A673 (cell line): ENCODE data around the gene TEX48. TPM values are rescaled to one million over a fixed set of nuclear protein-coding genes. Genes with fewer than 3 reads are reported as not detected.

Experiments
- BruUV-seq: library from RNA; stranded (reverse); fragments of 400-500 nt; replicated peaks from 2 replicates; lab custom pipeline; 2021; lab: Mats Ljungman, UMichigan
- CTCF ChIA-PET: fragments of 300-600 bp; sonication (Branson Sonifier 250); formaldehyde crosslinking; loops from one replicate; lab custom pipeline; 2022; ENCODE audit warnings: antibody characterized with exemption; lab: Charles Lee
- POLR2A ChIA-PET: fragments of 300-600 bp; sonication (Branson Sonifier 250); formaldehyde crosslinking; loops from one replicate; lab custom pipeline; 2022; ENCODE audit warnings: antibody characterized with exemption; ENCODE audit not compliant: low non-redundant PET; lab: Charles Lee
- DNase-seq: peaks from one replicate; pipeline ENCODE4 v3.0.0-alpha.2; 2015; ENCODE audit warnings: low spot score
- H3K27ac ChIP-seq: fragments of 200-600 bp; sonication (generic); 2 replicates; pipeline ENCODE4 v1.5.1; 2016; ENCODE audit warnings: mixed run types, low read depth, mild to moderate bottlenecking, mixed read lengths, antibody characterized with exemption, low read length; ENCODE audit not compliant: poor library complexity, severe bottlenecking
- H3K27me3 ChIP-seq: fragments of 200-600 bp; sonication (generic); replicated peaks from 2 replicates; pipeline ENCODE4 v1.6.1; 2017; ENCODE audit warnings: mixed run types, low read depth, mild to moderate bottlenecking, mixed read lengths, antibody characterized with exemption, low read length; ENCODE audit not compliant: insufficient read depth, poor library complexity
- H3K36me3 ChIP-seq: fragments of 200-600 bp; sonication (generic); 2 replicates; pipeline ENCODE4 v1.6.1; 2016; ENCODE audit warnings: mixed run types, mild to moderate bottlenecking, mixed read lengths, antibody characterized with exemption, low read length; ENCODE audit not compliant: insufficient read depth, poor library complexity, severe bottlenecking
- H3K4me1 ChIP-seq: fragments of 200-600 bp; sonication (generic); 2 replicates; pipeline ENCODE4 v1.6.1; 2017; ENCODE audit warnings: mixed run types, mild to moderate bottlenecking, mixed read lengths, antibody characterized with exemption, low read length; ENCODE audit not compliant: insufficient read depth, poor library complexity, severe bottlenecking
- H3K4me3 ChIP-seq: fragments of 200-600 bp; sonication (generic); 2 replicates; pipeline ENCODE4 v1.5.1; 2016; ENCODE audit warnings: low read depth, mixed run types, mild to moderate bottlenecking, mixed read lengths, low read length; ENCODE audit not compliant: poor library complexity, severe bottlenecking
- H3K9me3 ChIP-seq: fragments of 200-600 bp; sonication (generic); 2 replicates; pipeline ENCODE4 v1.6.1; 2016; ENCODE audit warnings: mixed run types, low read depth, mild to moderate bottlenecking, mixed read lengths, antibody characterized with exemption, low read length; ENCODE audit not compliant: poor library complexity, severe bottlenecking
- EZH2 ChIP-seq: fragments of 200-600 bp; sonication (generic); IDR thresholded peaks from 2 replicates; pipeline ENCODE4 v1.6.1; 2017; ENCODE audit warnings: borderline replicate concordance, low read depth, mild to moderate bottlenecking, mixed read lengths, antibody characterized with exemption, low read length; ENCODE audit not compliant: poor library complexity, severe bottlenecking
- intact Hi-C: fragments of 100-400 bp; cut with micrococcal nuclease; formaldehyde crosslinking; loops from one replicate; pipeline ENCODE4 v1.10.0; 2022; ENCODE audit not compliant: unreplicated experiment
- total RNA-seq: library from RNA; stranded (reverse); gene quantifications from 2 replicates; pipeline ENCODE4 v1.2.3, GENCODE V29; 2021
- TF ChIP-seq, protein P1 (sequence below): fragments of 300-800, 200-600 bp; sonication (generic); conservative IDR thresholded peaks from 2 replicates; pipeline ENCODE4 v1.5.1; 2017; ENCODE audit warnings: low read depth, mild to moderate bottlenecking, antibody characterized with exemption, low read length, moderate library complexity, mixed read lengths

TEX48 gene
- total RNA-seq, 1 experiment from 2014 or later, result not detected

DNA sequence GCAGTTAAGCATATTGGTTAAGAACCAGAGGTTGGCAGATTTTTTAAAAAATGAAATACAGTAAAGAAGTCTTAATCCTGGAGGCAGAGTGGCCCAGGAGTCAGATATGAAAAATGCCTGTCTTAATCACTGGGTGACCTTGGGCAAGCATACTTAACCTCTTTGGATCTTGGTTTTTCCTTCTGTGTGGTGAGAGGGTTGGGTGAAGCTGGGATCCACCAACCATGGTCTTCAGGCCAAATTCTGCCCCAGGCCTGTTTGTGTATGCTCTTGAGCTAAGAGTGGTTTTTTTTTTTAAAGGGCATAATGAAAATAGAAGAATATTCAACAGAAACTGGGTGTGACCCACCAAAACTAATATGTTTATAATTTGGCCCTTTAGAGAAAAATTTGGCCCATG lies 20.0 kb upstream of the TEX48 start:
- Histone ChIP-seq H3K27ac (no peak overlapping the region), H3K4me1 (no peaks in the 10 kb centered on the region), H3K4me3 (no peak overlapping the region), H3K27me3 (no peaks in the 10 kb centered on the region), H3K36me3 (no peaks in the 10 kb centered on the region), H3K9me3 (no peaks in the 10 kb centered on the region)
- DNase-seq, result no peak
- TF ChIP-seq, protein P1, sequence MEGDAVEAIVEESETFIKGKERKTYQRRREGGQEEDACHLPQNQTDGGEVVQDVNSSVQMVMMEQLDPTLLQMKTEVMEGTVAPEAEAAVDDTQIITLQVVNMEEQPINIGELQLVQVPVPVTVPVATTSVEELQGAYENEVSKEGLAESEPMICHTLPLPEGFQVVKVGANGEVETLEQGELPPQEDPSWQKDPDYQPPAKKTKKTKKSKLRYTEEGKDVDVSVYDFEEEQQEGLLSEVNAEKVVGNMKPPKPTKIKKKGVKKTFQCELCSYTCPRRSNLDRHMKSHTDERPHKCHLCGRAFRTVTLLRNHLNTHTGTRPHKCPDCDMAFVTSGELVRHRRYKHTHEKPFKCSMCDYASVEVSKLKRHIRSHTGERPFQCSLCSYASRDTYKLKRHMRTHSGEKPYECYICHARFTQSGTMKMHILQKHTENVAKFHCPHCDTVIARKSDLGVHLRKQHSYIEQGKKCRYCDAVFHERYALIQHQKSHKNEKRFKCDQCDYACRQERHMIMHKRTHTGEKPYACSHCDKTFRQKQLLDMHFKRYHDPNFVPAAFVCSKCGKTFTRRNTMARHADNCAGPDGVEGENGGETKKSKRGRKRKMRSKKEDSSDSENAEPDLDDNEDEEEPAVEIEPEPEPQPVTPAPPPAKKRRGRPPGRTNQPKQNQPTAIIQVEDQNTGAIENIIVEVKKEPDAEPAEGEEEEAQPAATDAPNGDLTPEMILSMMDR, result no peak
- TF ChIP-seq EZH2, result no peak
- POLR2A ChIA-PET, result no interaction called here
- intact Hi-C loops, result no loop called here
- no TSS peak for BruUV-seq
- CTCF ChIA-PET, result no interaction called here

DNA sequence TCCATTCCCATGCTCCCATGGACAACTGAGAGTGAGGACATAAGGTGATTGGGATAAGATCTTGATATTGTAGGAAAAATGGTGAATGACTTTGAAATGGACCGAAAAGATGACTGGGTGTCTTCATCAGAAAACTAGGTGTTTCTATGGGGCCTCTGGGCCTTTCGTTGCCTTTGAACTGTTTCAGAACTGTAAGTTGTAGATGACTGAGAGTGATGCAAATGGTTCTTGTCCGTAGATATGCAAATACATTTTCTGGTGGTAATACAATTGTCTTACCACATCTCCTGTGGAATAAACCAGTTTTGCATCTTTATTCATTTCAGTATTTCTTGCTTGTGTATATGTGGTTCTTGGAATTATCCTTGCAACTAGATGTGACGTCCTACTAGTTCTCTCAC lies 16.0 kb upstream of the TEX48 start:
- intact Hi-C loops, result no loop called here
- Histone ChIP-seq H3K4me1 (no peaks in the 10 kb centered on the region), H3K4me3 (no peak overlapping the region), H3K27me3 (no peaks in the 10 kb centered on the region), H3K36me3 (no peaks in the 10 kb centered on the region), H3K9me3 (no peaks in the 10 kb centered on the region), H3K27ac (no peak overlapping the region)
- no peak for DNase-seq
- no TSS peak for BruUV-seq
- TF ChIP-seq, protein P1, result no peak
- no peak for TF ChIP-seq EZH2
- POLR2A ChIA-PET, result interaction anchor here (0.6 kb wide), 1 partner anchor 1184 kb away, joined by 3 read pairs; no protein-coding TSS in a partner anchor
- CTCF ChIA-PET, result no interaction called here

DNA sequence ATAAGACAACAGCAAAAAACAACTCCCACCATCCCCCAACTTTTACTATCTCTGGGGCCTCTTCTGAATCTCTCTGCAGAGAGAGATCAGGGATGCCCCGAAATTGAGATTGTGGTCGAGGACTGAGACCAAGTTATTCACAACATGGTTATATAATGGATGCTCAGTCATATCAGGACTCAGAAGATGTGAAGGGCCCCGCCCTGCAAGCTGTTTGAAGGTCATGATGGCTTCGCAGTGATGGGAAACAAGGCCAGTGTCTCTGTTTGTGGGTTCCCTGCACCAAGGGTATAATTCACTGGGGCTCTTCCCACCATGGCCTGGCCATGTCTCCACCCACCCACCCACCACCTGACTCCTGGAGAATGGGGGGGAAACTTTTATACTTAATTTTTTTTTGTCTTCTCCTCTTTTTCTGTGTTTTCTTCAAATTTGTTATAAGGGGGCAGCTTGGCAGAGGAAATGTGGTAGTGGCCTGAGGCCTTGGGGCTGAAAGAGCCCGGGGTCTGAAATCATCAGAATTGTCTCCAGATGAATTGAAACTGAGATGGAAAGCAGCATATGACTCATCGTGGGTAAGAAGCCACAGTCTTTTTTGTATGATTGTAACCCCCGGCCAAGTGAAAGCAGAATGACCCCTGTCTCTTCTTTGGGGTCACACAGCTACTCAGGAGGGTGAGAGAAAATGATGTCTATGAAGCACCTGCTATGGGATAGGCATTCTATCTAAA lies 15.0 kb upstream of the TEX48 start:
- no TSS peak for BruUV-seq
- ChIA-PET POLR2A (no interaction called here), CTCF (interaction anchor here (1.0 kb wide), 1 partner anchor 18 kb away, joined by 3 read pairs; no protein-coding TSS in a partner anchor)
- DNase-seq, result no peak
- TF ChIP-seq EZH2, result no peak
- TF ChIP-seq, protein P1, result no peak
- H3K4me3 ChIP-seq, result no peak overlapping the region
- no peaks in the 10 kb centered on the region for H3K4me1 ChIP-seq
- H3K27me3 ChIP-seq, result no peaks in the 10 kb centered on the region
- no peaks in the 10 kb centered on the region for H3K36me3 ChIP-seq
- no peaks in the 10 kb centered on the region for H3K9me3 ChIP-seq
- intact Hi-C loops, result no loop called here
- no peak overlapping the region for H3K27ac ChIP-seq
